Breast epithelium (tissue), 4 donors: ENCODE measurements around the gene SLC39A1. TPM values are rescaled to one million over a fixed set of nuclear protein-coding genes. Genes with fewer than 3 reads are reported as not detected.
A peak's percentile ranks its signal among the peaks of the same experiment; 100 is the strongest.
"Not testable (repeated sequence)": the region's sequence is repeated elsewhere in the genome, so short reads cannot be mapped to it uniquely, and the experiment has no call there.

Experiments used
- DNase-seq, 2 donors: peaks; one replicate each; pipeline ENCODE4 v3.0.0-alpha.2; 2019; ENCODE audit warnings: low spot score in 2 of 2
- H3K27ac ChIP-seq, 2 donors: fragments of 200-600 bp; sonication (generic) in 1 of 2; one replicate each; pipeline ENCODE4 v1.5.1; 2016 to 2019; ENCODE audit warnings: mild to moderate bottlenecking in 1 of 2
- H3K27me3 ChIP-seq, 2 donors: fragments of 200-600 bp; sonication (generic) in 1 of 2; one replicate each; pipeline versions ENCODE4 v1.5.1 to v1.6.0; 2017 to 2019; ENCODE audit warnings: control low read depth in 1 of 2, mild to moderate bottlenecking in 1 of 2
- H3K36me3 ChIP-seq: fragments of 200-600 bp; one replicate; pipeline ENCODE4 v1.5.1; 2019
- H3K4me1 ChIP-seq, 2 donors: fragments of 200-600 bp; sonication (generic); one replicate each; pipeline ENCODE4 v1.5.1; 2016 to 2019; ENCODE audit warnings: control low read depth in 1 of 2
- H3K4me3 ChIP-seq, 3 donors: fragments of 200-600 bp; sonication (generic); 1 replicate in 2 of 3; 2 replicates in 1 of 3; pipeline ENCODE4 v1.5.1; 2016 to 2019; ENCODE audit warnings: mild to moderate bottlenecking in 3 of 3, moderate library complexity in 2 of 3
- H3K9me3 ChIP-seq, 2 donors: fragments of 200-600 bp; sonication (generic) in 1 of 2; one replicate each; pipeline ENCODE4 v1.5.1; 2016 to 2019; ENCODE audit warnings: control low read depth in 1 of 2
- CTCF ChIP-seq, 3 donors: fragments of 450-650 bp; IDR thresholded peaks; one replicate each; pipeline ENCODE4 v1.5.1; 2016 to 2017; ENCODE audit warnings: antibody characterized with exemption in 3 of 3, mild to moderate bottlenecking in 3 of 3, moderate library complexity in 3 of 3
- POLR2A ChIP-seq: fragments of 450-650 bp; IDR thresholded peaks from one replicate; pipeline ENCODE4 v1.6.1; 2016; ENCODE audit warnings: antibody characterized with exemption, mild to moderate bottlenecking, moderate library complexity
- POLR2AphosphoS5 ChIP-seq, 3 donors: sonication (generic); formaldehyde crosslinking; IDR thresholded peaks; one replicate each; pipeline ENCODE4 v1.6.1; 2017; ENCODE audit warnings: antibody characterized with exemption in 3 of 3
- intact Hi-C: fragments of 100-400 bp; cut with DNase I; formaldehyde crosslinking; loops from one replicate; pipeline ENCODE4 v1.15.1; 2023; ENCODE audit warnings: low total_unique reads
- total RNA-seq, 3 donors: library from RNA; depleted of rRNA; stranded (reverse); fragments of >200 nt; gene quantifications; one replicate each; pipeline ENCODE4 v1.1.0, GENCODE V29; 2016

Gene SLC39A1
- total RNA-seq, 3 donors from 2014 or later = 102 to 119 (median 111) TPM

GRCh38 chr1:153984123-153984894 lies 21.0 kb upstream of the SLC39A1 start:
- Histone ChIP-seq H3K27me3 (no peaks in the 10 kb centered on the region), H3K36me3 (no peaks in the 10 kb centered on the region), H3K4me3 (peak overlapping the region in 2 of 3 donors; percentile 1 to 76), H3K4me1 (peaks cover 0 to 8% of the 10 kb centered on the region in 2 donors), H3K9me3 (no peaks in the 10 kb centered on the region), H3K27ac (peak overlapping the region; percentile 67 to 77)
- intact Hi-C loops = no loop called here
- DNase-seq = no peak
- TF ChIP-seq CTCF (IDR thresholded peaks at IDR 0.05) = no peak
- TF ChIP-seq POLR2AphosphoS5 (IDR thresholded peaks at IDR 0.05) = no peak
- no peak for TF ChIP-seq POLR2A

- DNase-seq, H3K27ac ChIP-seq, H3K36me3 ChIP-seq, H3K9me3 ChIP-seq, H3K4me1 ChIP-seq, H3K4me3 ChIP-seq, intact Hi-C loops, H3K27me3 ChIP-seq: not testable (repeated sequence)
Measured at GRCh38 chr1:153981735-153982134, 18.4 kb upstream of the SLC39A1 start.

- not testable (repeated sequence) for H3K4me1 ChIP-seq, H3K36me3 ChIP-seq, H3K9me3 ChIP-seq, H3K4me3 ChIP-seq, H3K27me3 ChIP-seq, H3K27ac ChIP-seq, DNase-seq
- intact Hi-C loops = loop anchor here (10.0 kb wide), 1 partner anchor 184 kb away; no protein-coding TSS in a partner anchor
Measured at GRCh38 chr1:153979091-153979490, 15.8 kb upstream of the SLC39A1 start.

GRCh38 chr1:153978274-153978909 lies 15.1 kb upstream of the SLC39A1 start:
- H3K27ac ChIP-seq = peak overlapping the region; percentile 91 to 92
- H3K36me3 ChIP-seq = no peaks in the 10 kb centered on the region
- H3K4me1 ChIP-seq = peaks cover 0 to 5% of the 10 kb centered on the region in 2 donors
- no peak for DNase-seq
- TF ChIP-seq POLR2AphosphoS5 (IDR thresholded peaks at IDR 0.05) (no peak), POLR2A (no peak), CTCF (IDR thresholded peaks at IDR 0.05) (no peak)
- H3K27me3 ChIP-seq = no peaks in the 10 kb centered on the region
- intact Hi-C loops = loop anchor here (10.0 kb wide), 1 partner anchor 184 kb away; no protein-coding TSS in a partner anchor
- peak overlapping the region; percentile 73 to 83 (median 81) for H3K4me3 ChIP-seq
- H3K9me3 ChIP-seq = no peaks in the 10 kb centered on the region

GRCh38 chr1:153977250-153978240 lies 14.2 kb upstream of the SLC39A1 start, which contains the start of gene JTB:
TSS of gene JTB (minus strand) at chr1:153977674. CDS start at chr1:153977252, 422 bp downstream.
- DNase-seq = peak; percentile 83 to 85
- intact Hi-C loops = loop anchor here (10.0 kb wide), 1 partner anchor 183 kb away; no protein-coding TSS in a partner anchor
- peak; percentile 89 for TF ChIP-seq POLR2A
- peak; percentile 72 to 91 (median 80) for TF ChIP-seq POLR2AphosphoS5 (IDR thresholded peaks at IDR 0.05)
- TF ChIP-seq CTCF (IDR thresholded peaks at IDR 0.05) = no peak
- H3K9me3 ChIP-seq = no peaks in the 10 kb centered on the region
- H3K27ac ChIP-seq = peak within 1 kb of the TSS; percentile 91 to 92
- H3K4me1 ChIP-seq = peaks cover 0 to 5% of the 10 kb centered on the region in 2 donors
- H3K4me3 ChIP-seq = peak within 1 kb of the TSS; percentile 73 to 83 (median 81)
- H3K27me3 ChIP-seq = no peaks in the 10 kb centered on the region
- H3K36me3 ChIP-seq = no peaks in the 10 kb centered on the region
